Subcutaneous adipose tissue (tissue), 4 donors: ENCODE data around the gene TUBGCP5. TPM values are rescaled to one million over a fixed set of nuclear protein-coding genes. Genes with fewer than 3 reads are reported as not detected.

Source experiments
- CTCF ChIP-seq: fragments of 450-650 bp; IDR thresholded peaks from one replicate; pipeline ENCODE4 v1.5.1; 2016; ENCODE audit warnings: low read depth, mild to moderate bottlenecking, control low read depth, antibody characterized with exemption, moderate library complexity
- total RNA-seq, 4 donors: library from RNA; depleted of rRNA; stranded (reverse); fragments of >200 nt; gene quantifications; one replicate each; pipeline ENCODE4 v1.1.0, GENCODE V29; 2016

Gene TUBGCP5
- total RNA-seq, 4 donors from 2014 or later = 17.7 to 30.7 (median 27.0) TPM

GRCh38 chr15:22966321-22967083, 72.9 kb downstream of the TUBGCP5 start:
- TF ChIP-seq CTCF = no peak

GRCh38 chr15:22963641-22964040, 75.7 kb downstream of the TUBGCP5 start:
- no peak for TF ChIP-seq CTCF

- TF ChIP-seq CTCF = no peak
These were observed 76.8 kb downstream of the TUBGCP5 start for GRCh38 chr15:22962611-22963010.

GRCh38 chr15:22961762-22962161, 77.6 kb downstream of the TUBGCP5 start:
- TF ChIP-seq CTCF = no peak

- TF ChIP-seq CTCF = no peak
These were observed 78.8 kb downstream of the TUBGCP5 start for GRCh38 chr15:22960556-22960955.

- TF ChIP-seq CTCF = no peak
These were observed 79.2 kb downstream of the TUBGCP5 start for GRCh38 chr15:22960126-22960525.

- no peak for TF ChIP-seq CTCF
These were observed 79.9 kb downstream of the TUBGCP5 start for GRCh38 chr15:22959321-22960101.
